ENCODE data around the gene CALD1.

- TF ChIP-seq CTCF (conservative IDR thresholded peaks at IDR 0.05; ENCODE audit: low read depth, low read length) (no peak), EZH2 (IDR thresholded peaks at IDR 0.05; ENCODE audit: low read length, unreplicated experiment) (no peak), EZH2phosphoT487 (IDR thresholded peaks at IDR 0.05; ENCODE audit: borderline replicate concordance, low read length) (no peak)
Measured at GRCh38 chr7:134814730-134815364, 35.4 kb downstream of the CALD1 start.

All from PC-3 (cell line).